SU-DHL-6 (cell line): ENCODE results near the gene VTI1A.

Experiments used
- CTCF ChIP-seq: fragments of 200-600 bp; sonication (generic); IDR thresholded peaks from one replicate; pipeline ENCODE4 v1.5.1; 2017; ENCODE audit warnings: antibody characterized with exemption, mild to moderate bottlenecking, low read length, moderate library complexity; ENCODE audit not compliant: insufficient read depth, poor library complexity, severe bottlenecking
- EZH2phosphoT487 ChIP-seq: fragments of 200-600 bp; sonication (generic), shearing (Covaris generic); conservative IDR thresholded peaks from 2 replicates; pipeline ENCODE4 v1.6.1; 2018; ENCODE audit warnings: mild to moderate bottlenecking, antibody characterized with exemption, low read length, moderate library complexity, mixed read lengths

DNA sequence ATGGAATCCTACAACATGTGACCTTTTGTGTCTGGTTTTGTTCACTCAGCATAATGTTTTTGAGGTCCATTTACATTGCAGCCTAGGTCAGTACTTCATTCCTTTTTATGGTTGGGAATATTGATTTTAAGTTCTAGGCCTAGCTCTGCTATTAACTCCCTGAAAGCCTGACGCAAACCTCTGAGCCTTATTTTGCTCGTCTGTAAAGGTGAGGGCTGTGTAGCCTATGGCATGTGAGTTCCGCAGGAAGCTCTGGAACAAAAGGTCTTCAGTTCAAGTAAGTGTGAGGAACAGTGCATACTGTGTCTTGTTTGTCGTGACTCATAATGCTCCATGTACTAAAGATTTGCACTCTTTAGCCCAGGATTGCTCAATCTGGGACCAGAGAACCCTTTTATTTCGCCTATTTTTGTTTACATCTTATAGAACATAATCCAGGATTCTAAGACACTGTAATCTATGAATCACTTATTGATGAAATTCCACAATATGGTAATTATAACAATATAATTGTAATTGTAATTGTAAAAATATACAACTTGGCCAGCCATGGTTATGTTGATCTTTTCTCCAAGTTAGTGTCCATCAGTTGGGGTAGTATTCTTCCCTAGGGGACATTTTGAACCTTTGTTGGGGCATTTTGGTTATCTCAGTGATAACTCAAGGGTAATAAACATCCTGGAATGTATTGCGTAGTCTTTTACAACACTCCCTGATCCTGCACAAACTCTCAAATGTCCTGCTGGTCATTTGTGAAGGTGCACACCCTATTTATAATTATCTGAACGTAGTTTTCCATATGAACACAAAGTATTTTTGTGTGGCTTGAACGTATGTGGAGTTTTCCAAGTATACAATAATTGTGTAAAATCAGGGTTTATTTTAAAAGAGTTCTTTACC is 184.7 kb downstream of the VTI1A start:
- no peak for TF ChIP-seq CTCF
- no peak for TF ChIP-seq EZH2phosphoT487
